ENCODE data around the gene GABRP. TPM values are rescaled to one million over a fixed set of nuclear protein-coding genes. Genes with fewer than 3 reads are reported as not detected.

The GABRP gene
- polyA plus RNA-seq, 1 of the 3 experiments (the other 2 are of a cell fraction) = 0.03 TPM

DNA sequence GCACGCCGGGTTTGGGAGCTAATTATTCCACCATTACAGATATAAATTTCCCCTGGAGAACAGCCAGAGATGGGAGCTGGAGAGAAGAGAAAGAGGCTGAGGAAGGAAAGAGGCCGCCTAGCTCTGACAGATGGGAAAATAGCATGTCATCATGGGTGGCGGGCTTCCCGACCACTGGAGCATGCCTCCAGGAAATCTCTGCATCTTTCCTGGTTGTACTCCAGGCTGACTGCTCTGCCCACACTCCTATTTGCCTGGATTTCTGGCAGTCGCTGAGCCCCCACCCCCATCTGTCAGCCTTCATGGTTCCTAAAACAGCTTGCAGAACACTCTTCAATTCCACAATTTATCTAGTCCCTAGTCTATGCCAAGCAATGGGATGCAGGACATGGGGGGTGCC, 14.3 kb upstream of the GABRP start:
- H3K36me3 ChIP-seq (replicated peaks in 1 of 2; ENCODE audit: control insufficient read depth in 1 of 2, insufficient read depth in 2 of 2, low read length in 1 of 2) = no peaks in the 10 kb centered on the region

More for the DNA sequence above, 14.3 kb upstream of the GABRP start:
- Histone ChIP-seq H3K79me2 (ENCODE audit: insufficient read depth) (no peaks in the 10 kb centered on the region), H3K4me1 (ENCODE audit: control insufficient read depth in 1 of 2, insufficient read depth in 2 of 2, low read depth in 1 of 2, low read length in 1 of 2) (peaks cover 0 to 10% of the 10 kb centered on the region in 2 experiments; a peak in 2 of 4 replicates), H3K4me3 (ENCODE audit: low read depth in 2 of 2, low read length in 1 of 2) (no peak overlapping the region), H3K27me3 (ENCODE audit: insufficient read depth) (no peaks in the 10 kb centered on the region), H3K9me3 (no peaks in the 10 kb centered on the region), H3K9me2 (no peaks in the 10 kb centered on the region), H3K4me2 (no peak overlapping the region), H3K9ac (no peak overlapping the region), H2AFZ (ENCODE audit: low read depth) (no peak overlapping the region), H4K20me1 (ENCODE audit: insufficient read depth) (no peaks in the 10 kb centered on the region), H3F3A (replicated peaks; ENCODE audit: insufficient read depth) (no peaks in the 10 kb centered on the region), H3K27ac (ENCODE audit: low read depth in 2 of 2, low read length in 1 of 2) (no peak overlapping the region; a peak in 1 of 4 replicates)
- TF ChIP-seq FOSL2 (IDR thresholded peaks at IDR 0.05; ENCODE audit: borderline replicate concordance, low read depth) (no peak), SMC3 (IDR thresholded peaks at IDR 0.05; ENCODE audit: low read depth, low read length) (no peak), NRF1 (IDR thresholded peaks at IDR 0.05; ENCODE audit: low read depth, low read length) (no peak), GABPA (IDR thresholded peaks at IDR 0.05; ENCODE audit: low read depth) (no peak), MXI1 (IDR thresholded peaks at IDR 0.05; ENCODE audit: low read depth, low read length) (no peak; the same call in 1 of the 2 replicates), RXRA (IDR thresholded peaks at IDR 0.05; ENCODE audit: borderline replicate concordance, low read depth) (no peak), SIN3A (IDR thresholded peaks at IDR 0.05; ENCODE audit: borderline replicate concordance, low read depth, low read length) (no peak), FOXJ3 (CRISPR knock-in tag; IDR thresholded peaks at IDR 0.05) (no peak), RAD21 (IDR thresholded peaks at IDR 0.05; ENCODE audit: low read length) (no peak), FOXM1 (IDR thresholded peaks at IDR 0.05; ENCODE audit: low read depth) (no peak), MEF2A (IDR thresholded peaks at IDR 0.05; ENCODE audit: borderline replicate concordance, low read depth) (no peak), RCOR1 (IDR thresholded peaks at IDR 0.05; ENCODE audit: low read length) (no peak), EP300 (IDR thresholded peaks at IDR 0.05; ENCODE audit: borderline replicate concordance in 1 of 2, low read depth in 1 of 2, low read length in 1 of 2) (no peak), TCF12 (IDR thresholded peaks at IDR 0.05) (no peak), GATA2 (CRISPR knock-in tag; IDR thresholded peaks at IDR 0.05) (no peak), YY1 (IDR thresholded peaks at IDR 0.05; ENCODE audit: low read depth) (no peak)
- TF ChIP-seq, protein P1, sequence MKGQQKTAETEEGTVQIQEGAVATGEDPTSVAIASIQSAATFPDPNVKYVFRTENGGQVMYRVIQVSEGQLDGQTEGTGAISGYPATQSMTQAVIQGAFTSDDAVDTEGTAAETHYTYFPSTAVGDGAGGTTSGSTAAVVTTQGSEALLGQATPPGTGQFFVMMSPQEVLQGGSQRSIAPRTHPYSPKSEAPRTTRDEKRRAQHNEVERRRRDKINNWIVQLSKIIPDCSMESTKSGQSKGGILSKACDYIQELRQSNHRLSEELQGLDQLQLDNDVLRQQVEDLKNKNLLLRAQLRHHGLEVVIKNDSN (IDR thresholded peaks at IDR 0.05; ENCODE audit: borderline replicate concordance, low read depth) = no peak
- TF ChIP-seq, protein P2, sequence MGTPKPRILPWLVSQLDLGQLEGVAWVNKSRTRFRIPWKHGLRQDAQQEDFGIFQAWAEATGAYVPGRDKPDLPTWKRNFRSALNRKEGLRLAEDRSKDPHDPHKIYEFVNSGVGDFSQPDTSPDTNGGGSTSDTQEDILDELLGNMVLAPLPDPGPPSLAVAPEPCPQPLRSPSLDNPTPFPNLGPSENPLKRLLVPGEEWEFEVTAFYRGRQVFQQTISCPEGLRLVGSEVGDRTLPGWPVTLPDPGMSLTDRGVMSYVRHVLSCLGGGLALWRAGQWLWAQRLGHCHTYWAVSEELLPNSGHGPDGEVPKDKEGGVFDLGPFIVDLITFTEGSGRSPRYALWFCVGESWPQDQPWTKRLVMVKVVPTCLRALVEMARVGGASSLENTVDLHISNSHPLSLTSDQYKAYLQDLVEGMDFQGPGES (IDR thresholded peaks at IDR 0.05; ENCODE audit: low read depth, low read length) = no peak
- TF ChIP-seq, protein P3, sequence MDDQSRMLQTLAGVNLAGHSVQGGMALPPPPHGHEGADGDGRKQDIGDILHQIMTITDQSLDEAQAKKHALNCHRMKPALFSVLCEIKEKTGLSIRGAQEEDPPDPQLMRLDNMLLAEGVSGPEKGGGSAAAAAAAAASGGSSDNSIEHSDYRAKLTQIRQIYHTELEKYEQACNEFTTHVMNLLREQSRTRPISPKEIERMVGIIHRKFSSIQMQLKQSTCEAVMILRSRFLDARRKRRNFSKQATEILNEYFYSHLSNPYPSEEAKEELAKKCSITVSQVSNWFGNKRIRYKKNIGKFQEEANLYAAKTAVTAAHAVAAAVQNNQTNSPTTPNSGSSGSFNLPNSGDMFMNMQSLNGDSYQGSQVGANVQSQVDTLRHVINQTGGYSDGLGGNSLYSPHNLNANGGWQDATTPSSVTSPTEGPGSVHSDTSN (IDR thresholded peaks at IDR 0.05) = no peak
- TF ChIP-seq, protein P4, sequence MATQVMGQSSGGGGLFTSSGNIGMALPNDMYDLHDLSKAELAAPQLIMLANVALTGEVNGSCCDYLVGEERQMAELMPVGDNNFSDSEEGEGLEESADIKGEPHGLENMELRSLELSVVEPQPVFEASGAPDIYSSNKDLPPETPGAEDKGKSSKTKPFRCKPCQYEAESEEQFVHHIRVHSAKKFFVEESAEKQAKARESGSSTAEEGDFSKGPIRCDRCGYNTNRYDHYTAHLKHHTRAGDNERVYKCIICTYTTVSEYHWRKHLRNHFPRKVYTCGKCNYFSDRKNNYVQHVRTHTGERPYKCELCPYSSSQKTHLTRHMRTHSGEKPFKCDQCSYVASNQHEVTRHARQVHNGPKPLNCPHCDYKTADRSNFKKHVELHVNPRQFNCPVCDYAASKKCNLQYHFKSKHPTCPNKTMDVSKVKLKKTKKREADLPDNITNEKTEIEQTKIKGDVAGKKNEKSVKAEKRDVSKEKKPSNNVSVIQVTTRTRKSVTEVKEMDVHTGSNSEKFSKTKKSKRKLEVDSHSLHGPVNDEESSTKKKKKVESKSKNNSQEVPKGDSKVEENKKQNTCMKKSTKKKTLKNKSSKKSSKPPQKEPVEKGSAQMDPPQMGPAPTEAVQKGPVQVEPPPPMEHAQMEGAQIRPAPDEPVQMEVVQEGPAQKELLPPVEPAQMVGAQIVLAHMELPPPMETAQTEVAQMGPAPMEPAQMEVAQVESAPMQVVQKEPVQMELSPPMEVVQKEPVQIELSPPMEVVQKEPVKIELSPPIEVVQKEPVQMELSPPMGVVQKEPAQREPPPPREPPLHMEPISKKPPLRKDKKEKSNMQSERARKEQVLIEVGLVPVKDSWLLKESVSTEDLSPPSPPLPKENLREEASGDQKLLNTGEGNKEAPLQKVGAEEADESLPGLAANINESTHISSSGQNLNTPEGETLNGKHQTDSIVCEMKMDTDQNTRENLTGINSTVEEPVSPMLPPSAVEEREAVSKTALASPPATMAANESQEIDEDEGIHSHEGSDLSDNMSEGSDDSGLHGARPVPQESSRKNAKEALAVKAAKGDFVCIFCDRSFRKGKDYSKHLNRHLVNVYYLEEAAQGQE (IDR thresholded peaks at IDR 0.05; ENCODE audit: low read depth, low read length) = no peak
- ChIA-PET CTCF (interaction anchor here (0.7 to 3.5 kb wide), 8 partner anchors 12 to 334 kb away, joined by 3 to 21 read pairs (median 4); no protein-coding TSS in a partner anchor), POLR2A (no interaction called here)
- WGBS (ENCODE audit: low lambda C conversion rate) = 33% methylated on average over 6 of the region's 6 CpGs
- peak; percentile 42 for DNase-seq

Measured in SK-N-SH (cell line).